Spleen (tissue), 11 donors: Measurements from ENCODE around the gene RTN3. TPM values are rescaled to one million over a fixed set of nuclear protein-coding genes. Genes with fewer than 3 reads are reported as not detected.

ENCODE experiments used
- DNase-seq: peaks from one replicate; pipeline ENCODE4 v3.0.0-alpha.2; 2020
- H3K27ac ChIP-seq, 8 donors: fragments of 200-600 bp; sonication (generic) in 7 of 8; 1 replicate in 4 of 8; 2 replicates in 4 of 8; pipeline versions ENCODE4 v1.5.0 to v1.8.0; 2016 to 2021; ENCODE audit warnings: inconsistent platforms in 4 of 8, mild to moderate bottlenecking in 4 of 8, moderate library complexity in 1 of 8
- H3K27me3 ChIP-seq, 7 donors: fragments of 200-600 bp; sonication (generic) in 6 of 7; replicated peaks in 1 of 7; 1 replicate in 4 of 7; 2 replicates in 3 of 7; pipeline versions ENCODE4 v1.5.0 to v1.8.0; 2016 to 2021; ENCODE audit warnings: inconsistent platforms in 3 of 7, mild to moderate bottlenecking in 1 of 7
- H3K36me3 ChIP-seq, 6 donors: fragments of 200-600 bp; sonication (generic) in 5 of 6; 1 replicate in 4 of 6; 2 replicates in 2 of 6; pipeline versions ENCODE4 v1.5.0 to v1.8.0; 2016 to 2021; ENCODE audit warnings: inconsistent platforms in 2 of 6
- H3K4me1 ChIP-seq, 6 donors: fragments of 200-600 bp; sonication (generic) in 5 of 6; 1 replicate in 3 of 6; 2 replicates in 3 of 6; pipeline versions ENCODE4 v1.5.0 to v1.8.0; 2016 to 2021; ENCODE audit warnings: inconsistent platforms in 3 of 6
- H3K4me3 ChIP-seq, 8 donors: fragments of 200-600 bp; sonication (generic) in 7 of 8; 1 replicate in 4 of 8; 2 replicates in 4 of 8; pipeline versions ENCODE4 v1.5.0 to v1.8.0; 2016 to 2021; ENCODE audit warnings: inconsistent platforms in 4 of 8, mild to moderate bottlenecking in 4 of 8, moderate library complexity in 2 of 8
- H3K9me3 ChIP-seq, 8 donors: fragments of 200-600 bp; sonication (generic) in 7 of 8; 1 replicate in 4 of 8; 2 replicates in 4 of 8; pipeline versions ENCODE4 v1.5.0 to v1.8.0; 2016 to 2021; ENCODE audit warnings: inconsistent platforms in 4 of 8
- POLR2A ChIP-seq, 3 donors: fragments of 450-650 bp; IDR thresholded peaks; one replicate each; pipeline ENCODE4 v1.5.1; 2017; ENCODE audit warnings: antibody characterized with exemption in 3 of 3, mild to moderate bottlenecking in 1 of 3
- POLR2AphosphoS5 ChIP-seq, 3 donors: sonication (generic); formaldehyde crosslinking; IDR thresholded peaks; one replicate each; pipeline ENCODE4 v1.5.1; 2017; ENCODE audit warnings: antibody characterized with exemption in 3 of 3
- WGBS, 5 donors: extraction: QIAGEN DNeasy Blood & Tissue Kit in 3 of 5; methylation state at CpG; one replicate each; pipeline versions ENCODE4 v1.1.5 to v1.1.7; 2013 to 2018; 5-methylcytosine and 5-hydroxymethylcytosine counted together
- intact Hi-C: fragments of 100-400 bp; cut with DNase I; formaldehyde crosslinking; loops from one replicate; pipeline ENCODE4 v1.15.0; 2023; ENCODE audit warnings: low total_unique reads
- polyA plus RNA-seq, 3 donors: library from polyadenylated mRNA; stranded (reverse); fragments of 200-250 nt; gene quantifications; one replicate each; pipeline ENCODE4 v1.2.1, GENCODE V29; 2013
- small RNA-seq, 4 donors: library from RNA; depleted of rRNA; stranded (forward); fragments of <200 nt; gene quantifications; one replicate each; pipeline ENCODE3, GENCODE V24; 2016
- total RNA-seq, 7 donors: library from RNA; depleted of rRNA in 3 of 7; stranded (reverse); fragments of >200 nt in 3 of 7; fragmentation: NEBNext Ultra II Directional in 4 of 7; extraction: Animal tissue kit (Norgen Biotek cat#: 25700) in 4 of 7; gene quantifications; one replicate each; pipeline versions ENCODE4 v1.1.0 to v1.2.1, GENCODE V29; 2016 to 2021
- TF ChIP-seq, protein P1 (sequence below), 11 experiments: fragments of 200-600 bp in 7 of 11; fragments of 450-650 bp in 4 of 11; sonication (generic) in 4 of 11; IDR thresholded peaks in 8 of 11; conservative IDR thresholded peaks in 3 of 11; 1 replicate in 7 of 11; 2 replicates in 4 of 11; pipeline versions ENCODE4 v1.4.0 to v1.8.0; 2016 to 2021; ENCODE audit warnings: antibody characterized with exemption in 11 of 11, inconsistent platforms in 4 of 11, mild to moderate bottlenecking in 1 of 11
- donor health status: healthy with polysubstance abuse.
- donor health status: DM: no; HTN: no; CAD: no; lungs with moderate emphysema.
- donor health status: DM: no; HTN: no; CAD: no.
- donor health status: Bipolar disorder and iron deficiency.
- donor health status: healthy.
- donor health status: DM: no; HTN: no; CAD: no.
- donor health status: DM: yes; HTN: yes; CAD: no.

Gene RTN3
- total and polyA plus RNA-seq, 10 donors = 17.6 to 166 (median 76.2) TPM

DNA sequence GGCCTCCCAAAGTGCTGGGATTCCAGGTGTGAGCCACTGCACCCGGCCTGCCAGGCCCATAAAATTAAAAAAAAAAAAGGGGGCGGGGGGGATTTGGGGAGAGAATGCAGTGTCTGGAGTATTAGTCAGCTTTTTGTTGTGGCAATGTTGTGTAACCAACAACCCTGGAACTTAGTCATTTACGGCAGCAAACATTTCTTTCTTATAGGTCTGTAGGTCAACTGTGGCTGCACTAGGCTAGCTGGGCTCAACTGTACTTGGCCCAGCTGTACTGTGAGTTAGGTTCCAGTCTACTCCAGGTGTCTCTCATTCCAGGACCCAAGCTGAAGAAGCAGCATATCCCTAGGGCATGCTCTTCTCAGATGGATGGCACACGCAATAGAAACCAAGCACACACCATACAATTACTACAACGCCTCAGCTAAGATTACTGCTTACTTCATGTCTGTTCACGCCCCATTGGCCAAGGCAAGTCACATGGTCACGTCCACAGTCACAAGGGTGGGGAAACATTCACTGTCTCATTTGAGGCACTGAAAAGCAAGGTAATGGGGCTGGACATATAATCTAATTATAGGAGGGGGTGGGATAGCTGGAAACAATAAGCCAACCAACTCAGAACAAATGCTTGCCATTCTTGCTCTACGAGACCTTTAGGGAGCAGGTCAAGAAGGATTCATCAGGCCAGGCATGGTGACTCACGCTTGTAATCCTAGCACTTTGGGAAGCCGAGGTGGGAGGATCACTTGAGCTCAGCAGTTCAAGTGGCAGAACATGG lies 121.5 kb downstream of the RTN3 start:
- Histone ChIP-seq H3K36me3 (no peaks in the 10 kb centered on the region), H3K27me3 (peaks cover 0 to 3% (median 0%) of the 10 kb centered on the region in 7 donors), H3K9me3 (no peaks in the 10 kb centered on the region), H3K4me1 (no peaks in the 10 kb centered on the region), H3K27ac (peak overlapping the region in 2 of 8 donors; percentile 27 to 30), H3K4me3 (no peak overlapping the region)
- WGBS, 5 donors = 80 to 86% (median 83%) methylated on average over 10 of the region's 10 CpGs
- TF ChIP-seq POLR2A (IDR thresholded peaks at IDR 0.05) (no peak), POLR2AphosphoS5 (IDR thresholded peaks at IDR 0.05) (no peak)
- TF ChIP-seq, protein P1, sequence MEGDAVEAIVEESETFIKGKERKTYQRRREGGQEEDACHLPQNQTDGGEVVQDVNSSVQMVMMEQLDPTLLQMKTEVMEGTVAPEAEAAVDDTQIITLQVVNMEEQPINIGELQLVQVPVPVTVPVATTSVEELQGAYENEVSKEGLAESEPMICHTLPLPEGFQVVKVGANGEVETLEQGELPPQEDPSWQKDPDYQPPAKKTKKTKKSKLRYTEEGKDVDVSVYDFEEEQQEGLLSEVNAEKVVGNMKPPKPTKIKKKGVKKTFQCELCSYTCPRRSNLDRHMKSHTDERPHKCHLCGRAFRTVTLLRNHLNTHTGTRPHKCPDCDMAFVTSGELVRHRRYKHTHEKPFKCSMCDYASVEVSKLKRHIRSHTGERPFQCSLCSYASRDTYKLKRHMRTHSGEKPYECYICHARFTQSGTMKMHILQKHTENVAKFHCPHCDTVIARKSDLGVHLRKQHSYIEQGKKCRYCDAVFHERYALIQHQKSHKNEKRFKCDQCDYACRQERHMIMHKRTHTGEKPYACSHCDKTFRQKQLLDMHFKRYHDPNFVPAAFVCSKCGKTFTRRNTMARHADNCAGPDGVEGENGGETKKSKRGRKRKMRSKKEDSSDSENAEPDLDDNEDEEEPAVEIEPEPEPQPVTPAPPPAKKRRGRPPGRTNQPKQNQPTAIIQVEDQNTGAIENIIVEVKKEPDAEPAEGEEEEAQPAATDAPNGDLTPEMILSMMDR (IDR thresholded peaks at IDR 0.05 in 8 of 11, conservative IDR thresholded peaks at IDR 0.05 in 3 of 11) = no peak
- intact Hi-C loops = no loop called here
- peak; percentile 29 for DNase-seq

DNA sequence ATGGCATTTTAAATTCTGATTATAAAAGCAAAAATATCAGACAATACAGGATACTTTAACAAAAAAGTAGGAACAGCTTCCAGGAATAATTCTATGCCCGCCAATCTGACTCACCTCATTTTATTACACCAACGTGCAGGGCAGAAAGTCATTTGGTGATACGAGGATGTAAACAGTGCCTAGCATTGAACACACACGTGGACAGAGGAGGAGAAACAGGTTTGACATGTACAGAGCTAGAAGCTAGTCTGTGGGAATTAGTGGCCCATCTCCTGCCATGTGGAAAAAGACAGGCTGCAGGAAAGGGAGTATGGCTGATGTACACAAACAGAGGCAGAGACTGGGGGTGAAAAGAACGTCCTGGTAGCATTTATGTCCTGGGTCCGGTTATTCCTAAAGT lies 123.0 kb downstream of the RTN3 start:
- H3K36me3 ChIP-seq = no peaks in the 10 kb centered on the region
- no peaks in the 10 kb centered on the region for H3K27me3 ChIP-seq
- no peak for DNase-seq
- intact Hi-C loops = no loop called here
- no peaks in the 10 kb centered on the region for H3K4me1 ChIP-seq
- no peaks in the 10 kb centered on the region for H3K9me3 ChIP-seq
- no peak overlapping the region for H3K27ac ChIP-seq
- 79 to 96% (median 88%) methylated on average over 6 of the region's 6 CpGs for WGBS, 5 donors
- no peak overlapping the region for H3K4me3 ChIP-seq
- TF ChIP-seq POLR2AphosphoS5 (IDR thresholded peaks at IDR 0.05) (no peak), POLR2A (IDR thresholded peaks at IDR 0.05) (no peak)
- TF ChIP-seq, protein P1 (IDR thresholded peaks at IDR 0.05 in 8 of 11, conservative IDR thresholded peaks at IDR 0.05 in 3 of 11) = no peak

DNA sequence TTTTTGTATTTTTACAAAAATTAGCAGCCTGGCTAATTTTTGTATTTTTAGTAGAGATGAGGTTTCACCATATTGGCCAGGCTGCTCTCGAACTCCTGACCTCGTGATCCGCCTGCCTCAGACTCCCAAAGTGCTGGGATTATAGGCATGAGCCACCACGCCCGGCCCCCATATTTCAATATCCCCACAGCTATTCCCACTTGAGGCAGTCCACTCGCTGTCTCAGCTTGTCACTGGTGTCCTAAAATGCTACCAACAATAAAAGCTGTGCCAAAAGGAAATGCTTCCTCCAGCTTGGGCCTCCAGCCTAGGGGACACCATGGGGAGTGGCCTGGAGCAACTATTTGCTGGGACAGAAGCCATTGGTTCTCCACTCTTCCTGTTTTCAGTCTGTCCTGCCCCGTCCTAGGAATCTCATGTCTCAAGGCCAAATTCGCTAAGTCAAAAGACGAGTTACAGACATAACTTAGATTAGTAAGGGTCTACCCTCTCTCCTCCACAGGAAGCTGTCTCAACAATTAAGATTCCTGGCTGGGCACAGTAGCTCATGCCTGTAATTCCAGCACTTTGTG lies 124.6 kb downstream of the RTN3 start:
- H3K4me1 ChIP-seq = no peaks in the 10 kb centered on the region
- no peaks in the 10 kb centered on the region for H3K9me3 ChIP-seq
- no peak overlapping the region for H3K4me3 ChIP-seq
- TF ChIP-seq POLR2A (IDR thresholded peaks at IDR 0.05) (no peak), POLR2AphosphoS5 (IDR thresholded peaks at IDR 0.05) (peak in 1 of 3 donors; percentile 53)
- no peaks in the 10 kb centered on the region for H3K36me3 ChIP-seq
- 64 to 80% (median 69%) methylated on average over 9 of the region's 9 CpGs for WGBS, 5 donors
- intact Hi-C loops = no loop called here
- no peaks in the 10 kb centered on the region for H3K27me3 ChIP-seq
- no peak for DNase-seq
- peak overlapping the region in 6 of 8 donors; percentile 38 to 71 (median 64) for H3K27ac ChIP-seq

Small RNAs within 50 kb of the gene (small RNA-seq; reads per million reads assigned to genes)
- gene AP000753.3 (0 reads per million in 4 donors), gene RN7SL596P (0 reads per million in 4 donors)

Other genes starting within 250 kb of the RTN3 start
- under 1 TPM in 4 of 7 donors, not detected in 3; 0.22 to 0.54 (median 0.30) TPM for gene PLAAT5, start 190.3 kb upstream of the RTN3 start, total RNA-seq
- gene PLAAT5, start 190.3 kb upstream of the RTN3 start, polyA plus RNA-seq = under 1 TPM in 2 of 3 donors, not detected in 1; 0.10 to 0.11 TPM
- gene LGALS12, start 175.4 kb upstream of the RTN3 start, total RNA-seq = 1 to 10 TPM in 4 of 7 donors, under 1 TPM in 2, not detected in 1; 0.88 to 3.5 (median 2.0) TPM
- gene LGALS12, start 175.4 kb upstream of the RTN3 start, polyA plus RNA-seq = under 1 TPM; 0.24 to 0.30 (median 0.26) TPM
- 100 to 1,000 TPM in 1 of 7 donors, 10 to 100 TPM in 6; 55.6 to 101 (median 65.3) TPM for gene PLAAT4, start 144.7 kb upstream of the RTN3 start, total RNA-seq
- gene PLAAT4, start 144.7 kb upstream of the RTN3 start, polyA plus RNA-seq = 100 to 1,000 TPM in 1 of 3 donors, 10 to 100 TPM in 2; 78.6 to 105 (median 98.6) TPM
- gene PLAAT2, start 118.1 kb upstream of the RTN3 start, total RNA-seq = 1 to 10 TPM in 1 of 7 donors, not detected in 6; 1.3 TPM
- under 1 TPM in 2 of 3 donors, not detected in 1; 0.16 to 0.18 TPM for gene PLAAT2, start 118.1 kb upstream of the RTN3 start, polyA plus RNA-seq
- 10 to 100 TPM; 14.5 to 35.1 (median 24.9) TPM for gene PLAAT3, start 67.1 kb upstream of the RTN3 start, total RNA-seq
- gene PLAAT3, start 67.1 kb upstream of the RTN3 start, polyA plus RNA-seq = 10 to 100 TPM; 15.9 to 25.6 (median 24.6) TPM
- gene ATL3, start 10.1 kb upstream of the RTN3 start, total RNA-seq = 10 to 100 TPM; 43.4 to 58.5 (median 46.3) TPM
- 10 to 100 TPM in 1 of 3 donors, 1 to 10 TPM in 2; 5.7 to 10.9 (median 8.2) TPM for gene ATL3, start 10.1 kb upstream of the RTN3 start, polyA plus RNA-seq
- gene ZFTA, start 87.3 kb downstream of the RTN3 start, total RNA-seq = 10 to 100 TPM in 4 of 7 donors, 1 to 10 TPM in 3; 7.7 to 16.9 (median 10.3) TPM
- 1 to 10 TPM; 3.8 to 6.3 (median 4.5) TPM for gene ZFTA, start 87.3 kb downstream of the RTN3 start, polyA plus RNA-seq
- 10 to 100 TPM in 6 of 7 donors, 1 to 10 TPM in 1; 10.0 to 16.8 (median 13.8) TPM for gene SPINDOC, start 132.0 kb downstream of the RTN3 start, total RNA-seq
- gene SPINDOC, start 132.0 kb downstream of the RTN3 start, polyA plus RNA-seq = 10 to 100 TPM in 1 of 3 donors, 1 to 10 TPM in 2; 5.1 to 12.9 (median 6.9) TPM
- gene MARK2, start 157.6 kb downstream of the RTN3 start, total RNA-seq = 10 to 100 TPM; 41.2 to 67.3 (median 48.6) TPM
- 10 to 100 TPM in 1 of 3 donors, 1 to 10 TPM in 2; 6.9 to 23.3 (median 7.0) TPM for gene MARK2, start 157.6 kb downstream of the RTN3 start, polyA plus RNA-seq
- under 1 TPM in 5 of 7 donors, not detected in 2; 0.17 to 0.52 (median 0.26) TPM for gene RCOR2, start 235.7 kb downstream of the RTN3 start, total RNA-seq
- gene RCOR2, start 235.7 kb downstream of the RTN3 start, polyA plus RNA-seq = under 1 TPM; 0.07 to 0.18 (median 0.10) TPM